GM12873 (cell line): ENCODE results near the gene PAPPA.

Experiments
- TF ChIP-seq, protein P1 (sequence below): IDR thresholded peaks from 2 replicates; pipeline ENCODE4 v1.5.1; 2012; ENCODE audit warnings: low read depth, mild to moderate bottlenecking, moderate library complexity, low read length, control low read depth; ENCODE audit not compliant: insufficient read depth; ENCODE audit errors: missing control alignments

The PAPPA gene

DNA sequence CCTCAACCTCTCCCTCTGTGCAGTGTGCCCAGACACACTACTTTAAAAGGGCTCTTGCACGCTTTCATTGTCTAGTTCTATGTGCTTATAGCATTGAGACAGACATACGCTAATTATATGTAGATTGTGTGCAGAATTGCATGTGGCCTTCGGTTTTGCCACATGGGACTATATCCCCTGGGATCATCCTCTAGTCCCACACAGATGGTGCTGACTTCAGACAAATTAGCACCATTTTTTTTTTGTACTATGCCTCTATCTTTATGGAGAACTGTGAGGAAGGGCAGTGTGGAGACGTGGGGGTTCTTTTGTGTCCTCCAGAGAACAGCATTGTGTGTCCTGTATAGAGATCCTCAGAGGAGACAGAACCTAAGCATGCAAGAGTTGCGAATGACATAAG is 29.3 kb downstream of the PAPPA start:
- TF ChIP-seq, protein P1, sequence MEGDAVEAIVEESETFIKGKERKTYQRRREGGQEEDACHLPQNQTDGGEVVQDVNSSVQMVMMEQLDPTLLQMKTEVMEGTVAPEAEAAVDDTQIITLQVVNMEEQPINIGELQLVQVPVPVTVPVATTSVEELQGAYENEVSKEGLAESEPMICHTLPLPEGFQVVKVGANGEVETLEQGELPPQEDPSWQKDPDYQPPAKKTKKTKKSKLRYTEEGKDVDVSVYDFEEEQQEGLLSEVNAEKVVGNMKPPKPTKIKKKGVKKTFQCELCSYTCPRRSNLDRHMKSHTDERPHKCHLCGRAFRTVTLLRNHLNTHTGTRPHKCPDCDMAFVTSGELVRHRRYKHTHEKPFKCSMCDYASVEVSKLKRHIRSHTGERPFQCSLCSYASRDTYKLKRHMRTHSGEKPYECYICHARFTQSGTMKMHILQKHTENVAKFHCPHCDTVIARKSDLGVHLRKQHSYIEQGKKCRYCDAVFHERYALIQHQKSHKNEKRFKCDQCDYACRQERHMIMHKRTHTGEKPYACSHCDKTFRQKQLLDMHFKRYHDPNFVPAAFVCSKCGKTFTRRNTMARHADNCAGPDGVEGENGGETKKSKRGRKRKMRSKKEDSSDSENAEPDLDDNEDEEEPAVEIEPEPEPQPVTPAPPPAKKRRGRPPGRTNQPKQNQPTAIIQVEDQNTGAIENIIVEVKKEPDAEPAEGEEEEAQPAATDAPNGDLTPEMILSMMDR = no peak

DNA sequence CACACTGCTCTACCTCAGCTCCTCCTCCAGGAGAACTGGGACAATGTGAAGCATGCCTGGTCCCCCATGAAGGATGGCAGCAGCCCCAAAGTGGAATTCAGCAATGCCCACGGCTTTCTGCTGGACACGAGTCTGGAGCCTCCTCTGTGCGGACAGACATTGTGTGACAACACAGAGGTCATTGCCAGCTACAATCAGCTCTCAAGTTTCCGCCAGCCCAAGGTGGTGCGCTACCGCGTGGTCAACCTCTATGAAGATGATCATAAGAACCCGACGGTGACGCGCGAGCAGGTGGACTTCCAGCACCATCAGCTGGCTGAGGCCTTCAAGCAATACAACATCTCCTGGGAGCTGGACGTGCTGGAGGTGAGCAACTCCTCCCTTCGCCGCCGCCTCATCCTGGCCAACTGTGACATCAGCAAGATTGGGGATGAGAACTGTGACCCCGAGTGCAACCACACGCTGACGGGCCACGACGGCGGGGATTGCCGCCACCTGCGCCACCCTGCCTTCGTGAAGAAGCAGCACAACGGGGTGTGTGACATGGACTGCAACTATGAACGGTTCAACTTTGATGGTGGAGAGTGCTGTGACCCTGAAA is 34.1 kb downstream of the PAPPA start:
- TF ChIP-seq, protein P1 = no peak

DNA sequence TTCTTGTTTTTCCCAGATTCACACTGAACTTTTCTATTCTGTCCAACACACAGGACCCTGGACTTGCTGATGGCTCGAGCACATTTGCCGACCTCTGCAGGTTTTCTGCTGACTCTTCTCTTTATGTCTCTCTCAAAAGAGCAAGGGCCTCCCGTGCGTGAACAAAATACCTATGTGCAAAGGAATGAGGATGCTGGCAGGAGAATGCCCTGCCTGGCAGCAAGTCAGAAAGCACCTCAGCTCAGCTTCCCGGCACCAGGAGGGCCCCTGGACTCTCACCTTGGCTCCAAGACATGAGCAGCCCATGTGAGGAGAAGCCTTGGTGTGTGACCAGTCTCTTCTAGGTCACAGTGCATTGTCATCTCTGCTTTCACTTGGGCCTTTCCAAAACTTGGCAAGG is 36.1 kb downstream of the PAPPA start:
- TF ChIP-seq, protein P1 = no peak

DNA sequence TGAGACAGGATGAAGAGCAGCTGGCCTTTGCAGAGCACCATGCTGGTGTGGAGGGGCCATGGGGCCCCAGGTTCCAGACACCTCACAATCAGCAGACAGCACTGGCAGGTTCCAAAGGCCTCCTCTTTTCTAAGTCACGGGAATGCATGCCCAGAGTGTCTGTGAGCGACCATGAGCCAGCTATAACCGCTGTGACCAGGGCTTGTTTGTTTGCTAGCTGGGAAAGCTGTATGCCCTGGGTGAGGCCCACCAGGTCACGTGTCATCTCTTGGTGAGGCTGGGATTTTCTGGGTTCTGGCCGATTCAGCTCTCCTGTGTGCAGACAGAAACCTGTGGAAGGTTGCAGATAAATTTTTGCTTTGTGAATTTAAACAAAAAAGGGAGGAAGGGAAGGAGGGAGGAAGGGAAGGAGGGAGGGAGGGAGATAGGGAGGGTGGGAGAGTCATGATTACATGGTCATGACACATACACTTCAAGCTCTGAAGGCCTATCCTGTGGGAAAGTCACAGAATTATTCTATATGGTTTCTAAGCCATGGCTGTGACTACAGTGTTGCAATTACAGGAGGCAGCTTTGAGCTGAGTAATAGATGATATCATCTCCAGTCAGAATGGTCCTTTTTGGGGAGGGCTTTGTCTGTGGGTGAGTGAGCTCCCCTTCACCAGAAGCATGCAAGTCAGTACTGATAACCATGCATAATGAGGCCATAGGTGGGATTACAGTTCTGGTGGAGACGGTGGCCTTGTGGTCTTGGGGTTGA is 37.2 kb downstream of the PAPPA start:
- TF ChIP-seq, protein P1 = no peak

DNA sequence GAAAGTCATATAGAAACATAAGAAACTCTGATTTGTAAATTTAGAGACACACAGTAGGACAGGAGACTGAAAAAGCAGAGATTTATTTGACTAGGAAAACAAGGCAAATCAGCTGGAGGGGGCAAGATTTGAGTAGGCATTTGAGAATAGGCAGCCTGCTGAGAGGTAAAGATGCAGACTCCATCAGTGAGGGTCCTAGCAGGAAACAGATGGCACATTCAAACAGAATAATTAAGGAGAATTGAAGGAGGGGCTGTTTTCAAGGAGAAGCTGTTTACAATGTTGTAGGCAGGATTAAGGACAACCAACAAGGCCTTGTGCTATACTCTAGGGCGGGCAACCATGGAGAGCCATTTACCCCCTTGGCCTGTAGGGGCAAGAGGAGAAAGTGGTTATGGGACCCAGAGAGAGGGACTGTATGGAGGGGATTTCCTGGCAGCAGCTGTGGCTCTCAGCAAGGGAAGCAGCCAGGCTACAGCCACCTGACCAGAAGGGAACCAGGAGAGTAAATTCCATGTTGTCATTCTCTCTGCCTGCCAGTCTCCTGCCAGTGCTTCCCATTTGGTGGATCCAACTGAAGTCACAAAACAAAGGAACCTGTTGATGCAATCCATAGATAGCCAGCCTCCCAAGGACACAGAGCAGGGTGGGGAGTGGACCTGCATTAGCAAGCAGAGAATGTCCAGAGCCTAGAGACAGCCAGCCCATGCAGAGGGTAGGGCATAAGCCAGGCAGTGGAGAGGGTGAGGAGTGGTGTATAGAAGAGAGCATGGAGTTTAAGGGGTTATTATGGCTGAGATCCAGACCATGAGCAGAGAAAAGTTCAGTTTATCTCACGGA is 38.2 kb downstream of the PAPPA start:
- TF ChIP-seq, protein P1 = no peak

DNA sequence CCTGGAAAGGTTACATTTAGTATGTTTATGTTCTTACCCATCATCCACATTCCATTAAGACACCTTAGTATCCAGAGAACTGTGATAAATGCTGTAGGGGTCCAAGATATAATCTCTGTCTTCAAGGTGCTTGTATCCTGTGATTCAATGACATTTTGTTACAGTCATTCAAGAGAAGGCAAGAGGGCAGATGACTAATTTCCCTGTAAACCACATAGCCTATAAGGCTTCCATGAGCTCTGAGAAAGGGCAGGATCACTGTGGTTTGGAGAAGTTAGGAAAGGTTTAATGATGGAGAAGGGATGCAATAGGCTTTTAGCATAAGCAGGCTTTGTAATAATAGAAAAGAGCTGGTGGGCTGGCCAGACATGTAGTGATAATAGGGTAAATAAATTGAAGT is 40.0 kb downstream of the PAPPA start:
- TF ChIP-seq, protein P1 = no peak

DNA sequence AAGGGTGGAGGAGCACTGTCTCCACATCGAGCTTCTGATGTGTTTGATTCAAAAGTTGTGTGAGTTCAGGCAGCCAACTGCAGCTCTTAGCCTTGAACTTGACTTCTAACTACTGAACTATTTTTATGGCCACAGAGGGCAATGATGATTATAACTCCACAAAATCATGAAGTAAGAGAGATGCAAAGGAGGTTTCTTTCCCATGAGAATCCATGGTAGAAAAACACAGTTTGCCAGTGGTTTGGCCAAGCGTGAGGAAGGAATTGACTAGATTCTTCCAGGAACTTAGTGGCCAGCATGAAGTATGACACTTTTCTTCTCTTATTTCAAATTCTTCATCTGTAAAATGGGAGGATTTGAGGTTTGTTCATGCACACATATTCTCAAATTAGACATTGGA is 43.2 kb downstream of the PAPPA start:
- TF ChIP-seq, protein P1 = no peak
